Nephron (organoid): ENCODE data around the gene EGR1.
A peak's percentile ranks its signal among the peaks of the same experiment; 100 is the strongest.
"Not testable (repeated sequence)": the region's sequence is repeated elsewhere in the genome, so short reads cannot be mapped to it uniquely, and the experiment has no call there.

Experiments used
- H3K27ac Mint-ChIP-seq, 3 experiments: 2 replicates each; pipeline ENCODE4 v1.8.0; 2020; ENCODE audit warnings: mixed read lengths in 3 of 3, mild to moderate bottlenecking in 2 of 3, moderate library complexity in 1 of 3
- H3K27me3 Mint-ChIP-seq: 2 replicates; pipeline ENCODE4 v1.8.0; 2021; ENCODE audit warnings: low read depth, mild to moderate bottlenecking, moderate library complexity, mixed read lengths
- H3K36me3 Mint-ChIP-seq: 2 replicates; pipeline ENCODE4 v1.8.0; 2020; ENCODE audit warnings: low read depth, mixed read lengths
- H3K4me1 Mint-ChIP-seq: 2 replicates; pipeline ENCODE4 v1.8.0; 2020; ENCODE audit warnings: mixed read lengths
- H3K4me3 Mint-ChIP-seq, 3 experiments: 2 replicates each; pipeline ENCODE4 v1.8.0; 2020; ENCODE audit warnings: mild to moderate bottlenecking in 3 of 3, mixed read lengths in 3 of 3, moderate library complexity in 2 of 3
- H3K9me3 Mint-ChIP-seq: 2 replicates; pipeline ENCODE4 v1.8.0; 2020; ENCODE audit warnings: mixed read lengths
- TF ChIP-seq, protein P1 (sequence below), 3 experiments: fragments of 200-600 bp; sonication (generic); IDR thresholded peaks; one replicate each; pipeline ENCODE4 v1.5.0; 2021; ENCODE audit warnings: antibody characterized with exemption in 3 of 3; ENCODE audit not compliant: unreplicated experiment in 3 of 3

EGR1 gene

GRCh38 chr5:138470322-138471051, 5.2 kb downstream of the EGR1 start:
- Mint-ChIP-seq H3K27me3 (peaks cover 28% of the 10 kb centered on the region), H3K4me1 (peaks cover 27% of the 10 kb centered on the region), H3K27ac (peak overlapping the region in 1 of 3 experiments; percentile 7), H3K4me3 (peak overlapping the region in 2 of 3 experiments; percentile 5 to 44), H3K36me3 (peaks cover 25% of the 10 kb centered on the region), H3K9me3 (no peaks in the 10 kb centered on the region)
- TF ChIP-seq, protein P1, sequence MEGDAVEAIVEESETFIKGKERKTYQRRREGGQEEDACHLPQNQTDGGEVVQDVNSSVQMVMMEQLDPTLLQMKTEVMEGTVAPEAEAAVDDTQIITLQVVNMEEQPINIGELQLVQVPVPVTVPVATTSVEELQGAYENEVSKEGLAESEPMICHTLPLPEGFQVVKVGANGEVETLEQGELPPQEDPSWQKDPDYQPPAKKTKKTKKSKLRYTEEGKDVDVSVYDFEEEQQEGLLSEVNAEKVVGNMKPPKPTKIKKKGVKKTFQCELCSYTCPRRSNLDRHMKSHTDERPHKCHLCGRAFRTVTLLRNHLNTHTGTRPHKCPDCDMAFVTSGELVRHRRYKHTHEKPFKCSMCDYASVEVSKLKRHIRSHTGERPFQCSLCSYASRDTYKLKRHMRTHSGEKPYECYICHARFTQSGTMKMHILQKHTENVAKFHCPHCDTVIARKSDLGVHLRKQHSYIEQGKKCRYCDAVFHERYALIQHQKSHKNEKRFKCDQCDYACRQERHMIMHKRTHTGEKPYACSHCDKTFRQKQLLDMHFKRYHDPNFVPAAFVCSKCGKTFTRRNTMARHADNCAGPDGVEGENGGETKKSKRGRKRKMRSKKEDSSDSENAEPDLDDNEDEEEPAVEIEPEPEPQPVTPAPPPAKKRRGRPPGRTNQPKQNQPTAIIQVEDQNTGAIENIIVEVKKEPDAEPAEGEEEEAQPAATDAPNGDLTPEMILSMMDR (IDR thresholded peaks at IDR 0.05; ENCODE audit: unreplicated experiment in 3 of 3), result no peak

DNA sequence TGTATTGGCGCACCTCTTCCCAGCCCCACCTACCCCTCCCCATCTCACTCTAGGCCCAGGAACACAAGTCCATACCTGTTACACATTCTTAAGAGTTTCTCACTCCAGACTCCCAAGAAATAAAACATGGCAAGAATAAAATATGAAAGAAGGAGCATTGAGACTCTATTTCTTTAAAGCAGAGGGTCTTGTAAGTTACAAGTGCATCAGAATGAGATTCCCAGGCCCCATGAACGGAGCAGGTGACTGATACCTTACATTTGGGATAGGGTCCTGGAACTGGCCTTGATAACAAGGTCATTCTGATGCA, 5.7 kb downstream of the EGR1 start:
- TF ChIP-seq, protein P1 (IDR thresholded peaks at IDR 0.05; ENCODE audit: unreplicated experiment in 3 of 3), result no peak
- peak overlapping the region in 1 of 3 experiments; percentile 44 for H3K4me3 Mint-ChIP-seq

GRCh38 chr5:138472353-138472752, 7.1 kb downstream of the EGR1 start:
- Mint-ChIP-seq H3K27ac (no peak overlapping the region), H3K4me1 (peaks cover 16% of the 10 kb centered on the region), H3K9me3 (no peaks in the 10 kb centered on the region), H3K36me3 (peaks cover 15% of the 10 kb centered on the region), H3K27me3 (peaks cover 23% of the 10 kb centered on the region), H3K4me3 (no peak overlapping the region)
- TF ChIP-seq, protein P1 (IDR thresholded peaks at IDR 0.05; ENCODE audit: unreplicated experiment in 3 of 3), result no peak

More for the DNA sequence above, 5.7 kb downstream of the EGR1 start:
- peaks cover 25% of the 10 kb centered on the region for H3K36me3 Mint-ChIP-seq
- peak overlapping the region in 1 of 3 experiments; percentile 7 for H3K27ac Mint-ChIP-seq
- peaks cover 28% of the 10 kb centered on the region for H3K27me3 Mint-ChIP-seq
- no peaks in the 10 kb centered on the region for H3K9me3 Mint-ChIP-seq
- H3K4me1 Mint-ChIP-seq, result peaks cover 27% of the 10 kb centered on the region

- not testable (repeated sequence) for H3K4me1 Mint-ChIP-seq, H3K9me3 Mint-ChIP-seq
Observed at GRCh38 chr5:138473151-138473550, 7.9 kb downstream of the EGR1 start.

DNA sequence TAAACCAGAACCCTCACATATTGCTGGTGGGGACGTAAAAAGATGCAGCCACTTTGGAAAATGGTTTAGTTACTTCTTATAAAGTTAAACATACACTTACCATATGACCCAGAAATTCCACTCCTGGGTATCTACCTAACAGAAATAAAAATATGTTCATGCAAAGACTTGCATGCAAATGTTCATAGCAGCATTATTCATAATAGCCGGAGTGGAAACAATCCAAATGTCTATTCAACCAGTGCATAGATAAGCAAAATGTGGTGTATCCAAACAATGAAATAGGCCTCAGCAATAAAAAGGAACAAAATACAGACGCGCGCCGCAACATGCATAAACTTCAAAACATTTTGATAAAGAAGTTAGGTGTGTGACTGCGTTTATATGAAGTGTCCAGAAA, 11.6 kb downstream of the EGR1 start:
- TF ChIP-seq, protein P1 (IDR thresholded peaks at IDR 0.05; ENCODE audit: unreplicated experiment in 3 of 3), result no peak
- Mint-ChIP-seq H3K27me3 (peaks cover 15% of the 10 kb centered on the region), H3K9me3 (no peaks in the 10 kb centered on the region), H3K4me3 (no peak overlapping the region), H3K27ac (no peak overlapping the region), H3K36me3 (no peaks in the 10 kb centered on the region), H3K4me1 (no peaks in the 10 kb centered on the region)

More at GRCh38 chr5:138473151-138473550, 7.9 kb downstream of the EGR1 start:
- not testable (repeated sequence) for H3K4me3 Mint-ChIP-seq, H3K36me3 Mint-ChIP-seq, H3K27ac Mint-ChIP-seq
- H3K27me3 Mint-ChIP-seq, result peaks cover 15% of the 10 kb centered on the region

DNA sequence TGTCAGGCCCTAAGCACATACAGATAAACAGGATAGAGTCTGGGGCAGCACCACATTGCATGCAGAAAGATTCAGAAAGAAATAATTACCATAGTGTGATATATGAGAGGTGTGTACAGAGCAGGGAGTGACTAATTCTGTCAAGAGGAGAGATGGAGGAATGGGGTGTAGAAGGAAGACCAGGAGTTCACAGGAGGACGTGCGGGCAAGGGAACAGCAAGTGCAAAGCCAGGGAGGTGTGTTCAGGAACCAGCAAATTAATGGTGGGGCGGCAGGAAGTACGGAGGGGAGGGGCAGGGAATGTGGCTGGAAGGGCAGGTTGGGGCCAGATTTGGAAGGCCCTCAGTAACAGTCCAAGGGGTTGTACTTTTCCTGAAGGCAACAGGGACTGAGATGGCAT, 17.4 kb downstream of the EGR1 start:
- TF ChIP-seq, protein P1 (IDR thresholded peaks at IDR 0.05; ENCODE audit: unreplicated experiment in 3 of 3), result no peak
- H3K27me3 Mint-ChIP-seq, result peaks cover 5% of the 10 kb centered on the region
- no peaks in the 10 kb centered on the region for H3K4me1 Mint-ChIP-seq
- no peak overlapping the region for H3K27ac Mint-ChIP-seq
- H3K9me3 Mint-ChIP-seq, result no peaks in the 10 kb centered on the region
- no peak overlapping the region for H3K4me3 Mint-ChIP-seq
- H3K36me3 Mint-ChIP-seq, result no peaks in the 10 kb centered on the region
